CD1c-positive myeloid dendritic cell (primary cell): Measurements from ENCODE around the gene CTNNB1.

ENCODE experiments used
- DNase-seq: peaks from one replicate; pipeline ENCODE4 v3.0.0-alpha.2; 2016; ENCODE audit errors: extremely low spot score

The CTNNB1 gene

DNA sequence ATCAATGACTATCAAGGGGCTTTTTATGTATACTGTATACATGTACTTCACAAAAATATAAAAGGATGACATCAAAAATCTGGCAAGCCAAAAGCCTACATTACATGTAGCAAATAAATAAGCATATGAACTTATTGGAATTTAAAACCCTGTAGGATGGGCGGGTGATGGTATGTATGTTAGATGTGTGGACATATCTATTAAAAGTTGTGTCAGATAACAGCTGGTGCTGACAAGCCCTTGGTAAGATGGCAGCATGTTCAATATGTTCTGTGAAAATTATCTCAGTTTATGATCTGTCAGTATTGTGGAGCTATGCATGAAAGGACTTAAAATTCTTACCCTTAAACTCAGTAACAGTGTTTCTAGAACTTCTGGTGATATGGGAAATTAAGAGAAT is 20.1 kb downstream of the CTNNB1 start:
- DNase-seq, result no peak

DNA sequence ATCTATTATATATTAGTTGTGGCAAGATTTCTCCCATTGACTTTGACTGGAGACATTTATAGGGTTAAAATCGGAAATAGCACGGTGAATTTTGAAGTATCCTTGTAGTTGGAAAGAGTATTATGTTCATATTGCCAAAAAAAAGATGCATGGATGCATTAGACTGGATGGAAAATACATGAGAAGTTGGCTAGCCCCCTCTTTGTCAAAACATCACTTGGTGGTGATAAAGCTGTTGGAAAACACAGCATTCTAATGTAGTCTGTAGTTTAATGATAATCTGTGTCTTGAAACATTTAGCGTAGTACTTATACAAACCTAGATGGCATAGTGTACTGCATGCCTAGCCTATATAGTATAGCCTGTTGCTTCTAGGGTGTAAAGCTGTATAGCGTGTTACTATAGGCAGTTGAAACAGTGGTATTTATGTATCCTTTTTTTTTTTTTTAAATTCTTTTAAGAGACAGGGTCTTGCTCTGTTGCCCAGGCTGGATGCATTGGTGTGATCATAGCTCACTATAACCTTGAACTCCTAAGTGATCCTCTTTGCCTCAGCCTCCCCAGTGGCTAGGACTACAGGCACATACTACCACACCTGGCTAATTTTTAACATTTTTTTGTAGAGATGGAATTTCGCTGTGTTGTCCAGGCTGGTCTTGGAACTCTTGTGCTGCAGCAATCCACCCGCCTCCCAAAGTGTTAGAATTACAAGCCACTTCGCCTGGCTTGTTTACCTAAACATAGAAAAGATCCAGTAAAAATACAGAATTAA is 21.8 kb downstream of the CTNNB1 start:
- no peak for DNase-seq

DNA sequence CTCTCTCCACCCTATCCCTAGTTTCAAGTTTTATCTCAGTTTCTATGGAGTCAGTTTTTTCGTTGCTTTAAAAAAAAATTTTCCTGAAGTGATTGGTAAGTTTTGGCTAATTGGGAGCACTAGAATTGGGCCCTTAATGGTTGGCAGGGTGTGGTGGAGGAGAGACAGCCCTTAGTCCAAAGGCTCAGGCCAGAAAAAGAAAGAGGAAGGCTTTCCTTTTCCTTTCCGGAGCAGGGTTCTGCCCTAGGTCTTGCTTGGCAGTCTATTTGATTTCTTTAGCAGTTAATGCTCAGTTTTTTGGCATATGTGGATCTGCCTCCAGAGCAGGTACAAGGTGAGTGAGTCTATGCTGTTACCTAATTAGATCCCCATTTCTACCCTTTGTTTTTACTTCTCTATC is 22.7 kb downstream of the CTNNB1 start:
- no peak for DNase-seq

DNA sequence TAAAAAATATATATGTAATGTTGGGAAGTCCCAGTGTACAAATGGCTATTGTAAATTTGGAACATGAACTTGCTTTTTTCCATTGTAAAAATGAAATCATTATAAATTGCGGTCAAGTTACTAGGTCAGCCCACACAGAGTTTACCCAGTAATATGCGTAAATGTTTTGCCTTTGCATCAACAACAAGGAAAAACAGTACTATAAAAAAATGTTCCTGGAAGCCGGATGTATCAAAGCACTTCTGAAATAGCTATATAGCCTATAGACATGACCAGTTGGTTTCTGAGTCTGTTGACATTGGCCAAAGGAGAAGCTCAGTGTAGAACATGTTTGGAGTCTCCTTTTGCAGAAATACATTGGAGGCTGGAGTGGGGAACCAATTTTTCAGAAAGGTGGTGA is 23.2 kb downstream of the CTNNB1 start:
- no peak for DNase-seq

DNA sequence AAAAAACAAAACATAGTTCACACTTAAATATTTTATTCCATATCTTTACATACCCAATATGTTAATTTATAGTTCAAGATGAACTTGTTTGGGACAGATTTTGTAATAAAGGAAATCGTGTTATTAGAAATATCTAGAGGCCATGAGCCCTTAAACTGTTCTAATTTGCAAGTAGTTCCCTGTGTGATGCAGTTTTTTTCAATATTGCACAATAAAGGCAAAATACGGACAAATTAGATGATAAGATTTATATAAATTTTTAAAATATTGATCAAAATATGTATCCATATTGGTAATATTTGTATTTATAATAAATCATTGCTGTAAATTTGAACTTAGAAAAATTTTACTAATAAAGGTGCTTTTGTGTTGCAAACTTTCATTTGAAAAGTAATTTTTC is 23.8 kb downstream of the CTNNB1 start:
- DNase-seq, result no peak

DNA sequence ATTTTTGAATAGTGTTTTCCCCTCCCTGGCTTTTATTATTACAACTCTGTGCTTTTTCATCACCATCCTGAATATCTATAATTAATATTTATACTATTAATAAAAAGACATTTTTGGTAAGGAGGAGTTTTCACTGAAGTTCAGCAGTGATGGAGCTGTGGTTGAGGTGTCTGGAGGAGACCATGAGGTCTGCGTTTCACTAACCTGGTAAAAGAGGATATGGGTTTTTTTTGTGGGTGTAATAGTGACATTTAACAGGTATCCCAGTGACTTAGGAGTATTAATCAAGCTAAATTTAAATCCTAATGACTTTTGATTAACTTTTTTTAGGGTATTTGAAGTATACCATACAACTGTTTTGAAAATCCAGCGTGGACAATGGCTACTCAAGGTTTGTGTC is 24.4 kb downstream of the CTNNB1 start:
- DNase-seq, result no peak

DNA sequence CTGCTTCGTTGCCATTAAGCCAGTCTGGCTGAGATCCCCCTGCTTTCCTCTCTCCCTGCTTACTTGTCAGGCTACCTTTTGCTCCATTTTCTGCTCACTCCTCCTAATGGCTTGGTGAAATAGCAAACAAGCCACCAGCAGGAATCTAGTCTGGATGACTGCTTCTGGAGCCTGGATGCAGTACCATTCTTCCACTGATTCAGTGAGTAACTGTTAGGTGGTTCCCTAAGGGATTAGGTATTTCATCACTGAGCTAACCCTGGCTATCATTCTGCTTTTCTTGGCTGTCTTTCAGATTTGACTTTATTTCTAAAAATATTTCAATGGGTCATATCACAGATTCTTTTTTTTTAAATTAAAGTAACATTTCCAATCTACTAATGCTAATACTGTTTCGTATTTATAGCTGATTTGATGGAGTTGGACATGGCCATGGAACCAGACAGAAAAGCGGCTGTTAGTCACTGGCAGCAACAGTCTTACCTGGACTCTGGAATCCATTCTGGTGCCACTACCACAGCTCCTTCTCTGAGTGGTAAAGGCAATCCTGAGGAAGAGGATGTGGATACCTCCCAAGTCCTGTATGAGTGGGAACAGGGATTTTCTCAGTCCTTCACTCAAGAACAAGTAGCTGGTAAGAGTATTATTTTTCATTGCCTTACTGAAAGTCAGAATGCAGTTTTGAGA is 25.0 kb downstream of the CTNNB1 start:
- DNase-seq, result no peak

DNA sequence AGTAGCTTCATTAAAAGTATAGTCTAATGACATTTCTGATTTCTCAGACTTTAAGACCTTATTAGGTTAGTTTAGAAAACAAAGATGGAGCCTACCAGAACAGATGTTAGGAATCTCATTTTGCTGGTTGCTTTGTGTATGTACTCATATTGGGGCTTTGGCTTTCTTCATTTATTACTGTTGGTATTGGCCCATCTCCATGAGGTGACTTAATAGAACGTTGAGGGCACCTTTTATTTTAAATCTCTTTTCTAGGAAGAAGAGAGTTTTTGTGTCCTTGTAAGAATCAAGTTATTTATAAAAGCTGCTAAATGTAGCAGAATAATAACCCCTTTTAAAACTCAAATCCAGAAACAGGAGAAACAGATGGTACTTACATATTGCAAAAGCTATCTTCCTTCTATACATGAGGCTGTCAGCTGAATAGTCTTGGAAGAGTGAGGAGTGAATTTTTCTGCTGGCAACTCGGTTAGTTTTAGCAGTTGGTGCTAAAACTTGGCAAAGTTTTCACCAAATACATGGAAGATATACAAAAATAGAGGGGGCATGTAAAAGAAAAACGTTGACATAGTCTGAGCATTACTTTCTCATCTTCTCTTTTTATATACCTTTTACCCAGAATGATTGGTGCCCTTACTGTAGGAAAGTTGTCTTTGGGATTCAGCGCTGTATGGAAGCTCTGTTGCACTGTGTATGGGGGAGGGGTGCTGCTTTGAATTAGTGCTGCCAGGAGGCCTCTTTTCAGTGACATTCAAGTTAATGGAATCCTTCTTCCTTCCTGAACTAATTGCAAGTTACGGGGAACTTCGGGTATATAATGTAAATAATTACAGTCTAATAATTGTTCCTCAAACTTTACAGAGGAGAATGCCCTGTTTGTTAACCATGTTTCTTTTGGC is 35.8 kb downstream of the CTNNB1 start:
- DNase-seq, result no peak

DNA sequence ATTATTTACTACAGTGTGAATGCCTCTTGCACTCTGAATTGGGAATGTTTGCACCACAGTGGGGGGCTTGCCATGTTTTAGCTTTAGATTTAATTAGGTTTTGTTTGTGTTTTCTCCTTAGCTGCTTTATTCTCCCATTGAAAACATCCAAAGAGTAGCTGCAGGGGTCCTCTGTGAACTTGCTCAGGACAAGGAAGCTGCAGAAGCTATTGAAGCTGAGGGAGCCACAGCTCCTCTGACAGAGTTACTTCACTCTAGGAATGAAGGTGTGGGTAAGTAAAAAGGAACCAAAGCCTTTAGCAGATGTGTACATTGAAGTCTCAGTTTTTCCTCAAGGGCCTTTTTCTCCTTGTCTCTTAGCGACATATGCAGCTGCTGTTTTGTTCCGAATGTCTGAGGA is 36.9 kb downstream of the CTNNB1 start:
- no peak for DNase-seq

DNA sequence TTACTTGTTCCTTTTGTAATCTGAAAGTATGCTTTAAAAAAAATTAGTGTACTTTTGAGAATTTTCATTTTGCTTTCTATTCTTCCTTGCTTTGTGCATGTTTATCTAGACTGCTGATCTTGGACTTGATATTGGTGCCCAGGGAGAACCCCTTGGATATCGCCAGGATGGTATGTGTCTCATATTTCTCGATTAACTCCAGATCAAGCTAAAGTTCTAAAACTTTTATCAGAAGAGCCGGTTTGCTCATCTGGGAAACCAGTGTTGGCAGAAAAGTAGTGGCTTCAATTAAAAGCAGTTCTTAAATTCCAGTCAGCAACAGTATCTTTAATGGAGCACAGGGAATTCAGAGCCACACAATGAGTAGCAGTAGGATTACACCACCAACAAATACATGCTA is 38.6 kb downstream of the CTNNB1 start:
- DNase-seq, result no peak

DNA sequence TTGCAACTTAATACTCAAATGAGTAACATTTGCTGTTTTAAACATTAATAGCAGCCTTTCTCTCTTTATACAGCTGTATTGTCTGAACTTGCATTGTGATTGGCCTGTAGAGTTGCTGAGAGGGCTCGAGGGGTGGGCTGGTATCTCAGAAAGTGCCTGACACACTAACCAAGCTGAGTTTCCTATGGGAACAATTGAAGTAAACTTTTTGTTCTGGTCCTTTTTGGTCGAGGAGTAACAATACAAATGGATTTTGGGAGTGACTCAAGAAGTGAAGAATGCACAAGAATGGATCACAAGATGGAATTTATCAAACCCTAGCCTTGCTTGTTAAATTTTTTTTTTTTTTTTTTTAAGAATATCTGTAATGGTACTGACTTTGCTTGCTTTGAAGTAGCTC is 40.3 kb downstream of the CTNNB1 start:
- no peak for DNase-seq

DNA sequence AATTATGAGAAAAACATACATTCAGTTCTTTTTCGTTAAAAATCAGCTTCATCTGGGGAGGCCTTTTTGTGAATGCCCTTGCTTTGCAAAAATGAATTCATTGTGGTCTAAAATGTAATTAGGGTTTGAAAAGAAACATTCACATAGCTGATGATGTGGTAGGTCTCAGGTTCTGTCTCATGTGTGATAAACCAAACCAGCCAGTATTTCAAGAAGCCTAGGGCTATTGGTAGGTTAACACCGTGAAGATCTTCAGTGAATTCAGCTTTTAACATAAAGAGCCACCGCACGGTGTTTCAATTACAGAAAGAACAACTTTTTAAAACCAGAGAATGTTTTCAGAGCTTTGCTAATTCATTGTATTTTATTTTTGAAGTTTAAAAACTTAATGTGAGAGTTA is 41.9 kb downstream of the CTNNB1 start:
- DNase-seq, result no peak

DNA sequence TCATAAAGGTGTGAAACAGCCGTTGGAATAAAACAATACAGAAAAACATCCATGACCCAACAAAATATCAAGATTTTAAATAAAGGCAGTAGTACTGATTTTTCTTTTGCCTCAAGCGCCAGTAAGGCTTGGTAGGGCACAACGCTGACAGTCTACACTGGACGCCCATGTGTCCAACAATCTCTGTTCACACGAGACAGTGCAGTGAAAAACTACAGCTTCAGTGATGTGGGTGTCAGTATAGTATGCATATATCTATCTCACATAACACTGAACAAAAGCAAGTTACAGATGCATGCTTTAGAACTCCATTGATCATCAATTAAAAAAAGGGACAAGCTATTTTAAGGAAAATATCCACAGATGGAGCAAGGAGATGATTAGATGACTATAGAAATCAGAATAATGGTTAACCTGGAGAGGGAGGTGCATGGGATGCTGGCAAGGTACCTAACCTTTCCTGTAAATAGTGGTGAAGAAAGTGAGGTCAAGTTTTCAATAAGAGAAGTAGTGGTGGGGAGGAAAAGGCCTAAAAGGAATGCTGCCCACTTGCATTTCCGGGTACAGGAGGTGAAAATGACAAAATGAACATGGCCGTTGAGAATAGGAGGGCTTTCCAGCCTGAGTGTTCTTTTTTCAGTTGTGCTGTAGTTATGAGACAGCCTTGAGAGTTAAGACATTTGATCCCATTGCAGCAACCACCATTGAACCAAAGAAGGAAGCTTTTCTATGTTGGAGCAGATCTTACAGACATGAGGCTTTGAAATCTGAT is 42.7 kb downstream of the CTNNB1 start:
- DNase-seq, result no peak

DNA sequence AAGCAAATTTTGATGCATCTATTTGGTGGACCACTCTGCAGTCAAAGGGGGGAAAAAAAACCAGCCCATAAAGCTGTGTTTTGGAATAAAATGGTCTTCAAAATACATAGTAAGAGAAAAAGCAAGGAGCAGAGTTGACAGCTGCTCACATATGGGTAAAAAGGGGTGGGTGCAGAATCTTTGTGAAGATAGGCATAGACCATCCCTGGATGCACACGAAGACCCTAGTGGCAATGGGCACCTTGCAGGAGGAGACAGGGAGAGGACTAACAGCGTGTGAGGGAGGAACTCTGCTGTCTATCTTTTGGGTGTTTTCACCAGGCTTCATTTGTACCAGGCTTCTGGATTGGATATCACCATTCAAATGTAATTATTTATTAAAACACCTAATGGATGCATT is 43.9 kb downstream of the CTNNB1 start:
- DNase-seq, result no peak

DNA sequence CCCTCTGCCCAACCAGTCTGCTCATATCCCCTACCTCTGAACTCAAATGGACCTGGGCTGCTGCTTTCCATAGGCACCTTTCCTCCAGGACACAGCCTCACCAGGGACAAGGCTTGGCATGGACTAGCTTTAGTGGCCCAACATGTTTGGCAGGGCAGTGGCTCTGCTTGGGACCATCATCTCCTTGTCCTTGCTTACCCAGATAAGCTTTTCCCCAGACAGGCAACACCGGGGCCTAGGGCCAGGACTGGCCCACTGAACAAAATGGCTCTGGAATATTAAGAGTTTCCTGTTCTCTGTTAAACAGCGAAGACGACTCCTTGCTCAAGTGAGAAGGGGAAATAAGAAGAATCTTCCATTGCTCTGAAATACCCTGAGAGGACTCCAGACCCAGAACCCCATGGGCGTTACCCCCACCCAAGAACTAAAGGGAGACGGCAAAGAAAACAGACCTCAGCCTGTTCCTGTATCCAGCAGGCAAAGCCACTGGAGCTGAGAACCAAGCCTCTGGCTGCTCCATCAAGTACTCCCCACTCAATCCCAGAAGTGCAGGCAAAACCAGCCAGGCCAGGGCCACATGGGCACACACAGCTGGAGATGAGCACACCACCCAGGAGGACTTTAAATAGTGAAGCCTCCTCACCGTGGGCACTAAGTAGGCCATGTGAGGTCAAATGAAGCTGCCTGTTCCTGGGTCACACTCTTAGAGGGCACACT is 45.5 kb downstream of the CTNNB1 start:
- no peak for DNase-seq

DNA sequence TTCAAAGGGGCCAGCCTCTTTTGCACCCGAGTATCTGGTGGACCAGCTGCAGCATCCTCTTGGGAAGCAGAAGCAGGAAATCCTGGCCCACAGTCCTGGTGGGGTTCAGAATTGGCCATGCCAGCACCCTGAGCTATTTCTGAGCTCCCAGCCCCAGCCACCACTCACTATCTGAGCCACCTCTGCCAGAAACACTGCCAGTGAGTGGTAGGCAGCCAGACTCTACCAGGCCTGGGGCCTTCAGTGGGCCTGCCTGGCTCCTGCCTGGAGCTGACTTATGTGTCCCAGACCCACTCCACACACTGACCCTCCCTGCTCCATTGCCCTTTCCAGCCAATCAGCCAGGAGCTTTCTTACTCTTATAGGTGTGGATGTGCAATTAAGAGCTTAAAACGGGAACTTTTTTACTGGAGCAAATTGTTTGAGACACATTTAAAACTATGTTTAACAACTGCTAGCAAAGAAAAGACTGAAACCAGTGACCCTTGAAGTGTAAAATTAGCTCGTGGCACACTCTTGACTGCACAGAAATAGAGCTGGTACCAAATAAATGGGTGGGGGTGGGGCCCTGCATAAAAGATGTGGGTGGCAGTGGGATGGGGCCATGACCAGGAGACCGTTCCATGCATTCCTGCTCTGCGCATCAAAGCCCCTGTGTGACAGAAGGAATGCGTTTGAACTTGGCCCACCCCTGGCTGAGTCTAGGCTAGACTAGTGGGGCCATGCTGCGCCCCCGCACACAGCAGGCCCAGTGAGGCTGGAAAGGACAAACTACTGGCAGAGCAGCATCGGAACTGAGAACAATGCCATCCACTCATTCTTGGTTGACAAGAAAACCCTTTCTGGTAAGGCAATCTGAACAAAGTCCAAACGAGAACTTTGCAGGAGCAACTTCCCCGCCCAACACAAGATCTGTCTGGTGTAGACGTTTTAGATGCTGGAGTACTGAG is 48.0 kb downstream of the CTNNB1 start:
- DNase-seq, result no peak

DNA sequence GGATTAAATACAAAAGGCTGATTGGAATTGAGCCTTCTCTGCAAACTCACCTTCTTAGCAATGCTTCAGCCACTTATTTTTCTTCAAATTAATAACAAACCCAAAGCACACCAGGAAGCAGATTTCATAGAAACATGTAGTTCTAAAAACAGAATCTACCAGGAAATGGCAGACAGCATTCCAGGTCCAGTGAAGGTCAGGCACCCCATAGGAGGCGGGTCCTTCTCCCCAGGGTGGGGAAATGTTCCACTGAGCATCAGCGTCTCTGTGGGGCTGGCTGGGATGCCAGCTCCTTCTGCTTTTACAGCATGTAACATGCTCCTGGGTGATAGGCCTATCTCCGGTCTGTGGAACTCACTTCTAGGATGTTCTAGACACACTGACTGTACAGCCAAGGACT is 49.2 kb downstream of the CTNNB1 start:
- no peak for DNase-seq

DNA sequence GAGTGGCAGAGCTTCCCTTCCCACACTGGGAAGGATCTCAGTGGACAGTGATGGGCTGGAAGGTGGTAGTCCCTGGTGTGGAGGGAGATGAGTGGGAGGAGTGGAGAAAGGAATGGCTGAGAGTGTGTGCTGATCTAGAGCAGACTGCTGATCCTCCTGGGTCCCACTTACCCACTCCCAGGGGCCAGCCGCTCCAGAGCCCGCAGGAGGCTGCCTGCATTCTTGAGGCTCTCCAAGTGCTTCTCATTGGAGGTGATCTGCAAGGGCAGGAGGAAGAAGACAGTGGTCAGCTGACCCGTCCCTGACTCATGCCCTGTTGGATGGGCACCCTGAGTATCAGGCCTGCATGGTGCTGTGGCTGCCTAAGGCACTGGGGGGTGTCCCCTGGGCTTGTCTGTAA is 50.0 kb downstream of the CTNNB1 start:
- DNase-seq, result no peak

DNA sequence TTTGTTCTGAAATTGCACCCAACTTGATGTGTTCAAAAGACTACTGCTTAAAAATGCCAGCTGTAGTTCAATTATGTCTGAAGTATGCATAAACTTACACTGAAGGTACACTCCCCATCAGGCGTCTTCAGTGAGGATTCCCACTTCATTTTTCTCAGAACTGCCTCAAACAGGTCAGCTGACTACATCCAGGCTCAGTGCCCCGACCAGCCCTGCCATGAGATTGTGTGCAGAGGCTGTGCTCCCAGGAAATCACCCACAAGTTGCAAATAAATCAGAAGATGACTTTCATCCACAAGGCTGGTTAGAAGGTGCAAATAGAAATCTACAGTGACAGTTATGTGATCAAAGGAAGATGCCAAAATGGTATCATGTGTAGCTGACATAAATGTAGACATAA is 51.5 kb downstream of the CTNNB1 start:
- no peak for DNase-seq

DNA sequence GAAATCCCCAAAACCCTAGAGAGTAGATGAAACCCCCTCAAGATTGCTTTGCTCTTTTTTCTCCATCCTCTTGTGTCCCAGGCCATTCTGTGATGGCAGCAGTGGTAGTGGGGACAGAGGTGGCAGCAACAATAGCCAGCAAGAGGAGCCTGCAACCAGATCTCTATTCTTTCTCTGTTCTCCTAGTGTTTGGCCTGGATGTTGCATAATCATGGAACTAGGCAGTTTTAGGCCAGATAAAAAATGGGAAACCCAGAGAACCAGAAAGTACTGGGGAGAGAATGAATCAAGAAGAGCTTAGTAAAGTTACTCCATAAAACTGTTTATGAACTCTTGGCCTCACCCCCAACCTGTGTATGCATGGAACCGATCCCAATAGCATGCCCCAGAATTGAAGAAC is 52.3 kb downstream of the CTNNB1 start:
- DNase-seq, result no peak
